ENCODE data around the gene KANTR. TPM values are rescaled to one million over a fixed set of nuclear protein-coding genes. Genes with fewer than 3 reads are reported as not detected.

KANTR gene
- total RNA-seq, 1 donor from 2014 or later: 10.1 TPM

GRCh38 chrX:53050841-53051240, 43.1 kb upstream of the KANTR start:
- H3K27ac Mint-ChIP-seq (ENCODE audit: unreplicated experiment): no peak overlapping the region
- no peaks in the 10 kb centered on the region for H3K27me3 Mint-ChIP-seq (ENCODE audit: low read depth)

GRCh38 chrX:53055244-53055849, 38.6 kb upstream of the KANTR start:
- Mint-ChIP-seq H3K9me3 (no peaks in the 10 kb centered on the region), H3K4me1 (peaks cover 3% of the 10 kb centered on the region), H3K27me3 (ENCODE audit: low read depth) (no peaks in the 10 kb centered on the region), H3K4me3 (no peak overlapping the region), H3K27ac (ENCODE audit: unreplicated experiment) (no peak overlapping the region), H3K36me3 (ENCODE audit: low read depth) (no peaks in the 10 kb centered on the region)
- DNase-seq (ENCODE audit: low read depth, low spot score): no peak
- no peak for TF ChIP-seq CTCF (conservative IDR thresholded peaks at IDR 0.05)

More at GRCh38 chrX:53050841-53051240, 43.1 kb upstream of the KANTR start:
- H3K36me3 Mint-ChIP-seq (ENCODE audit: low read depth): no peaks in the 10 kb centered on the region
- DNase-seq (ENCODE audit: low read depth, low spot score): no peak
- H3K4me1 Mint-ChIP-seq: peaks cover 22% of the 10 kb centered on the region
- no peak for TF ChIP-seq CTCF (conservative IDR thresholded peaks at IDR 0.05)
- no peak overlapping the region for H3K4me3 Mint-ChIP-seq
- peaks cover 1% of the 10 kb centered on the region for H3K9me3 Mint-ChIP-seq

GRCh38 chrX:53056292-53056691, 37.6 kb upstream of the KANTR start:
- no peak overlapping the region for H3K4me3 Mint-ChIP-seq
- peaks cover 2% of the 10 kb centered on the region for H3K36me3 Mint-ChIP-seq (ENCODE audit: low read depth)
- H3K27ac Mint-ChIP-seq (ENCODE audit: unreplicated experiment): no peak overlapping the region
- no peak for DNase-seq (ENCODE audit: low read depth, low spot score)
- no peaks in the 10 kb centered on the region for H3K4me1 Mint-ChIP-seq
- no peaks in the 10 kb centered on the region for H3K27me3 Mint-ChIP-seq (ENCODE audit: low read depth)
- no peak for TF ChIP-seq CTCF (conservative IDR thresholded peaks at IDR 0.05)
- no peaks in the 10 kb centered on the region for H3K9me3 Mint-ChIP-seq

GRCh38 chrX:53065104-53065503, 28.8 kb upstream of the KANTR start:
- peaks cover 2% of the 10 kb centered on the region for H3K9me3 Mint-ChIP-seq
- peaks cover 10% of the 10 kb centered on the region for H3K36me3 Mint-ChIP-seq (ENCODE audit: low read depth)
- no peak for DNase-seq (ENCODE audit: low read depth, low spot score)
- H3K4me3 Mint-ChIP-seq: no peak overlapping the region
- H3K27ac Mint-ChIP-seq (ENCODE audit: unreplicated experiment): no peak overlapping the region
- no peaks in the 10 kb centered on the region for H3K27me3 Mint-ChIP-seq (ENCODE audit: low read depth)
- H3K4me1 Mint-ChIP-seq: no peaks in the 10 kb centered on the region
- no peak for TF ChIP-seq CTCF (conservative IDR thresholded peaks at IDR 0.05)

- Mint-ChIP-seq H3K27ac (ENCODE audit: unreplicated experiment) (no peak overlapping the region), H3K27me3 (ENCODE audit: low read depth) (no peaks in the 10 kb centered on the region), H3K9me3 (no peaks in the 10 kb centered on the region), H3K4me1 (peaks cover 16% of the 10 kb centered on the region), H3K36me3 (ENCODE audit: low read depth) (peaks cover 10% of the 10 kb centered on the region), H3K4me3 (no peak overlapping the region)
- no peak for TF ChIP-seq CTCF (conservative IDR thresholded peaks at IDR 0.05)
- DNase-seq (ENCODE audit: low read depth, low spot score): no peak
Observed at GRCh38 chrX:53071064-53071463, 22.9 kb upstream of the KANTR start.

Measured in neural crest cell (in vitro differentiated cells).